CD14-positive monocyte (primary cell): ENCODE data around the gene COTL1. TPM values are rescaled to one million over a fixed set of nuclear protein-coding genes. Genes with fewer than 3 reads are reported as not detected.

ENCODE experiments used
- DNase-seq, 3 donors: peaks; one replicate each; pipeline ENCODE4 v3.0.0-alpha.2; 2011 to 2022
- H2AFZ ChIP-seq: 2 replicates; pipeline ENCODE4 v1.6.0; 2012; ENCODE audit warnings: mild to moderate bottlenecking, low read depth, low read length, inconsistent platforms; ENCODE audit not compliant: insufficient read depth, poor library complexity, severe bottlenecking
- H3K27ac ChIP-seq, 2 donors: 1 replicate in 1 of 2; 2 replicates in 1 of 2; pipeline ENCODE4 v1.5.1; 2012 to 2013; ENCODE audit warnings: low read length in 2 of 2, control low read depth in 1 of 2, inconsistent platforms in 1 of 2, low read depth in 1 of 2, mild to moderate bottlenecking in 1 of 2
- H3K27me3 ChIP-seq, 2 donors: one replicate each; pipeline versions ENCODE4 v1.6.0 to v1.6.1; 2011 to 2013; ENCODE audit warnings: low read length in 2 of 2; ENCODE audit not compliant: control insufficient read depth in 2 of 2, insufficient read depth in 2 of 2
- H3K36me3 ChIP-seq, 2 donors: replicated peaks in 1 of 2; 1 replicate in 1 of 2; 2 replicates in 1 of 2; pipeline versions ENCODE4 v1.5.1 to v1.6.1; 2012 to 2013; ENCODE audit warnings: low read length in 2 of 2, control low read depth in 1 of 2, inconsistent platforms in 1 of 2, mild to moderate bottlenecking in 1 of 2; ENCODE audit not compliant: insufficient read depth in 2 of 2, control insufficient read depth in 1 of 2
- H3K4me1 ChIP-seq, 2 donors: 1 replicate in 1 of 2; 2 replicates in 1 of 2; pipeline versions ENCODE4 v1.5.1 to v1.6.1; 2012 to 2013; ENCODE audit warnings: low read length in 2 of 2, control low read depth in 1 of 2, inconsistent platforms in 1 of 2, mild to moderate bottlenecking in 1 of 2, moderate library complexity in 1 of 2; ENCODE audit not compliant: insufficient read depth in 2 of 2, control insufficient read depth in 1 of 2
- H3K4me2 ChIP-seq: replicated peaks from 2 replicates; pipeline ENCODE3; 2012; ENCODE audit warnings: low read length, moderate library complexity, mild to moderate bottlenecking; ENCODE audit not compliant: poor library complexity, severe bottlenecking; ENCODE audit errors: extremely low read depth
- H3K4me3 ChIP-seq, 3 experiments: fragments of 200-600 bp in 1 of 3; sonication (generic) in 1 of 3; replicated peaks in 1 of 3; 1 replicate in 2 of 3; 2 replicates in 1 of 3; pipeline ENCODE4 v1.5.1; 2011 to 2013; ENCODE audit warnings: low read length in 3 of 3, mild to moderate bottlenecking in 3 of 3, control low read depth in 2 of 3, low read depth in 2 of 3, inconsistent platforms in 1 of 3, moderate library complexity in 1 of 3
- H3K79me2 ChIP-seq: 2 replicates; pipeline ENCODE4 v1.6.0; 2012; ENCODE audit warnings: mild to moderate bottlenecking, control low read depth, inconsistent platforms, low read length, moderate library complexity; ENCODE audit not compliant: insufficient read depth
- H3K9ac ChIP-seq: 2 replicates; pipeline ENCODE4 v1.6.0; 2017; ENCODE audit warnings: low read length, mild to moderate bottlenecking; ENCODE audit not compliant: insufficient read depth, poor library complexity, severe bottlenecking
- H3K9me3 ChIP-seq, 2 donors: replicated peaks in 1 of 2; 1 replicate in 1 of 2; 2 replicates in 1 of 2; pipeline versions ENCODE4 v1.5.1 to v1.6.1; 2012 to 2013; ENCODE audit warnings: low read length in 2 of 2, control low read depth in 1 of 2; ENCODE audit not compliant: control insufficient read depth in 1 of 2, insufficient read depth in 1 of 2
- H4K20me1 ChIP-seq: 2 replicates; pipeline ENCODE4 v1.6.0; 2012; ENCODE audit warnings: mild to moderate bottlenecking, low read length, control low read depth, moderate library complexity; ENCODE audit not compliant: insufficient read depth
- H3K27ac Mint-ChIP-seq, 7 donors: one replicate each; pipeline ENCODE4 v1.8.0; 2020; ENCODE audit warnings: mild to moderate bottlenecking in 7 of 7, mixed read lengths in 7 of 7, moderate library complexity in 6 of 7, inconsistent platforms in 2 of 7
- H3K27me3 Mint-ChIP-seq, 3 donors: one replicate each; pipeline ENCODE4 v1.8.0; 2021 to 2022; ENCODE audit warnings: low read depth in 3 of 3, mild to moderate bottlenecking in 3 of 3, mixed read lengths in 3 of 3, moderate library complexity in 3 of 3, inconsistent platforms in 1 of 3
- H3K36me3 Mint-ChIP-seq, 2 donors: one replicate each; pipeline ENCODE4 v1.8.0; 2020; ENCODE audit warnings: mixed read lengths in 2 of 2, inconsistent platforms in 1 of 2, mild to moderate bottlenecking in 1 of 2
- H3K4me1 Mint-ChIP-seq: one replicate; pipeline ENCODE4 v1.8.0; 2020; ENCODE audit warnings: mild to moderate bottlenecking, mixed read lengths
- H3K4me3 Mint-ChIP-seq, 2 donors: one replicate each; pipeline ENCODE4 v1.8.0; 2020; ENCODE audit warnings: mild to moderate bottlenecking in 2 of 2, mixed read lengths in 2 of 2, moderate library complexity in 1 of 2
- H3K9me3 Mint-ChIP-seq, 7 donors: one replicate each; pipeline ENCODE4 v1.8.0; 2020 to 2022; ENCODE audit warnings: mixed read lengths in 7 of 7, mild to moderate bottlenecking in 6 of 7, moderate library complexity in 6 of 7, inconsistent platforms in 2 of 7
- CTCF ChIP-seq: fragments of 200-600 bp; IDR thresholded peaks from one replicate; pipeline ENCODE4 v1.8.0; 2022; ENCODE audit warnings: antibody characterized with exemption, mild to moderate bottlenecking
- whole genome bisulfite sequencing: methylation state at CpG from one replicate; pipeline ENCODE4 v1.1.5; 2013; ENCODE audit warnings: missing lambda C conversion rate; ENCODE audit not compliant: insufficient coverage; 5-methylcytosine and 5-hydroxymethylcytosine counted together
- intact Hi-C, 2 donors: fragments of 100-400 bp; cut with micrococcal nuclease; formaldehyde crosslinking; loops; one replicate each; pipeline versions ENCODE4 v1.15.0 to v1.15.1; 2023
- polyA plus RNA-seq, 3 donors: library from polyadenylated mRNA; depleted of rRNA in 1 of 3; unstranded in 2 of 3; stranded (reverse) in 1 of 3; fragments of 300-500 nt in 2 of 3; fragments of >200 nt in 1 of 3; fragmentation: Illumina TruSeq in 2 of 3; gene quantifications; 1 replicate in 2 of 3; 2 replicates in 1 of 3; pipeline ENCODE4 v1.2.3, GENCODE V29; 2012 to 2021

Gene COTL1
- polyA plus RNA-seq, 3 donors = 648 to 1,843 (median 1,643) TPM

- Mint-ChIP-seq H3K27ac (peak overlapping the region; percentile 88 to 100 (median 92)), H3K36me3 (peaks cover 66 to 82% of the 10 kb centered on the region in 2 donors), H3K4me1 (peaks cover 63% of the 10 kb centered on the region), H3K9me3 (peaks cover 0 to 3% (median 0%) of the 10 kb centered on the region in 7 donors), H3K4me3 (peak overlapping the region in 1 of 2 donors; percentile 50), H3K27me3 (peaks cover 0 to 7% (median 0%) of the 10 kb centered on the region in 3 donors)
- H3K4me1 ChIP-seq = peaks cover 63 to 65% of the 10 kb centered on the region in 2 donors
- peaks cover 92% of the 10 kb centered on the region for H3K79me2 ChIP-seq
- H2AFZ ChIP-seq = no peak overlapping the region
- peak overlapping the region in 1 of 3 experiments; percentile 12 for H3K4me3 ChIP-seq
- peak overlapping the region; percentile 55 to 99 for H3K27ac ChIP-seq
- peak overlapping the region; percentile 25 for H3K4me2 ChIP-seq
- no peaks in the 10 kb centered on the region for H3K9me3 ChIP-seq
- peaks cover 77% of the 10 kb centered on the region for H4K20me1 ChIP-seq
- peaks cover 42 to 63% of the 10 kb centered on the region in 2 donors for H3K36me3 ChIP-seq
- 97% methylated on average over 6 of the region's 15 CpGs for WGBS
- no peak for TF ChIP-seq CTCF
- H3K9ac ChIP-seq = no peak overlapping the region
- H3K27me3 ChIP-seq = no peaks in the 10 kb centered on the region
- intact Hi-C loops = loop anchor here in 1 of 2 donors (10.0 kb wide), 1 partner anchor 390 kb away; no protein-coding TSS in a partner anchor
- no peak for DNase-seq
Observed at GRCh38 chr16:84595052-84595481, 22.8 kb downstream of the COTL1 start.

- H3K36me3 Mint-ChIP-seq = peaks cover 70 to 84% of the 10 kb centered on the region in 2 donors
- Histone ChIP-seq H3K79me2 (peaks cover 96% of the 10 kb centered on the region), H3K9me3 (no peaks in the 10 kb centered on the region), H3K27ac (peak overlapping the region; percentile 55 to 99), H3K27me3 (no peaks in the 10 kb centered on the region), H3K4me2 (peak overlapping the region; percentile 25), H3K36me3 (peaks cover 46 to 67% of the 10 kb centered on the region in 2 donors), H3K4me3 (peak overlapping the region in 1 of 3 experiments; percentile 12), H2AFZ (no peak overlapping the region), H3K4me1 (peaks cover 59 to 61% of the 10 kb centered on the region in 2 donors), H4K20me1 (peaks cover 81% of the 10 kb centered on the region), H3K9ac (no peak overlapping the region)
- H3K27me3 Mint-ChIP-seq = peaks cover 0 to 7% (median 0%) of the 10 kb centered on the region in 3 donors
- peaks cover 59% of the 10 kb centered on the region for H3K4me1 Mint-ChIP-seq
- TF ChIP-seq CTCF = no peak
- peak overlapping the region; percentile 48 to 50 for H3K4me3 Mint-ChIP-seq
- 97% methylated on average over 9 of the region's 9 CpGs for WGBS
- intact Hi-C loops = loop anchor here in 1 of 2 donors (10.0 kb wide), 1 partner anchor 390 kb away; no protein-coding TSS in a partner anchor
- no peak for DNase-seq
- peaks cover 0 to 3% (median 0%) of the 10 kb centered on the region in 7 donors for H3K9me3 Mint-ChIP-seq
- H3K27ac Mint-ChIP-seq = peak overlapping the region; percentile 88 to 100 (median 92)
Observed at GRCh38 chr16:84594725-84595038, 23.2 kb downstream of the COTL1 start.
